Putamen (tissue), 1 donor: ENCODE results near the gene AIRE.

Experiments
- DNase-seq: peaks from one replicate; pipeline ENCODE4 v3.0.0-alpha.2; 2016; ENCODE audit warnings: low spot score

AIRE gene

GRCh38 chr21:44324854-44325107, 39.1 kb downstream of the AIRE start:
- DNase-seq = no peak

GRCh38 chr21:44325386-44326271, 40.0 kb downstream of the AIRE start:
- no peak for DNase-seq

GRCh38 chr21:44326272-44326647, 40.6 kb downstream of the AIRE start:
- DNase-seq = no peak

GRCh38 chr21:44326716-44327602, 41.3 kb downstream of the AIRE start:
- DNase-seq = no peak

- no peak for DNase-seq
Measured at GRCh38 chr21:44327603-44327974, 41.9 kb downstream of the AIRE start.

- DNase-seq = no peak
Measured at GRCh38 chr21:44328242-44328895, 42.7 kb downstream of the AIRE start.

GRCh38 chr21:44329086-44329889, 43.6 kb downstream of the AIRE start:
- DNase-seq = no peak

- no peak for DNase-seq
Measured at GRCh38 chr21:44329971-44330681, 44.5 kb downstream of the AIRE start.

GRCh38 chr21:44330698-44331097, 45.0 kb downstream of the AIRE start:
- no peak for DNase-seq

GRCh38 chr21:44331209-44331608, 45.5 kb downstream of the AIRE start:
- no peak for DNase-seq

GRCh38 chr21:44331650-44332307, 46.1 kb downstream of the AIRE start:
- DNase-seq = no peak

GRCh38 chr21:44332383-44332782, 46.7 kb downstream of the AIRE start:
- DNase-seq = no peak

- DNase-seq = no peak
Measured at GRCh38 chr21:44332965-44333364, 47.3 kb downstream of the AIRE start.

- no peak for DNase-seq
Measured at GRCh38 chr21:44333509-44334328, 48.0 kb downstream of the AIRE start.

- DNase-seq = no peak
Measured at GRCh38 chr21:44334329-44335030, 48.8 kb downstream of the AIRE start.

GRCh38 chr21:44335266-44336059, 49.8 kb downstream of the AIRE start:
- no peak for DNase-seq

- no peak for DNase-seq
Measured at GRCh38 chr21:44337449-44337848, 51.8 kb downstream of the AIRE start.
